Activated CD4-positive, alpha-beta T cell treated with anti-CD3 and anti-CD28 coated beads for 36 hours (primary cell): ENCODE measurements around the gene ESPNL. TPM values are rescaled to one million over a fixed set of nuclear protein-coding genes. Genes with fewer than 3 reads are reported as not detected.
A peak's percentile ranks its signal among the peaks of the same experiment; 100 is the strongest.

Experiments used
- ATAC-seq: fragments of 200-7000 bp; cut with Tn5 transposase; one replicate; pipeline ENCODE4 v1.10.0; 2021; ENCODE audit warnings: mild to moderate bottlenecking, moderate library complexity
- CTCF ChIA-PET: fragments of 350-600 bp; sonication (Branson Sonifier 250); formaldehyde crosslinking; loops from one replicate; lab custom pipeline; 2021; ENCODE audit warnings: antibody characterized with exemption; lab: Charles Lee
- POLR2A ChIA-PET: fragments of 350-600 bp; sonication (Branson Sonifier 250); formaldehyde crosslinking; loops from one replicate; lab custom pipeline; 2021; ENCODE audit warnings: antibody characterized with exemption, inconsistent platforms; lab: Charles Lee
- DNase-seq: peaks from one replicate; pipeline ENCODE4 v3.0.0-alpha.2; 2020
- H3K27ac Mint-ChIP-seq: one replicate; pipeline ENCODE4 v1.8.0; 2021; ENCODE audit warnings: mixed read lengths
- H3K27me3 Mint-ChIP-seq: one replicate; pipeline ENCODE4 v1.8.0; 2021; ENCODE audit warnings: mixed read lengths
- H3K36me3 Mint-ChIP-seq: one replicate; pipeline ENCODE4 v1.8.0; 2021; ENCODE audit warnings: low read depth, mixed read lengths
- H3K4me1 Mint-ChIP-seq: one replicate; pipeline ENCODE4 v1.8.0; 2021; ENCODE audit warnings: mixed read lengths
- H3K4me3 Mint-ChIP-seq: one replicate; pipeline ENCODE4 v1.8.0; 2021; ENCODE audit warnings: mild to moderate bottlenecking, moderate library complexity, mixed read lengths
- H3K9me3 Mint-ChIP-seq: one replicate; pipeline ENCODE4 v1.8.0; 2021; ENCODE audit warnings: low read depth, mixed read lengths
- intact Hi-C, 2 experiments: fragments of 100-400 bp; cut with DNase I in 1 of 2; cut with micrococcal nuclease in 1 of 2; formaldehyde crosslinking; loops; one replicate each; pipeline versions ENCODE4 v1.14.2 to v1.15.1; 2022 to 2024; cut with DNase I, micrococcal nuclease
- total RNA-seq, 2 experiments: library from RNA; stranded (reverse); gene quantifications; one replicate each; pipeline ENCODE4 v1.2.3, GENCODE V29; 2021

The ESPNL gene
- total RNA-seq, 2 experiments from 2014 or later: 0.16 to 0.21 TPM

DNA sequence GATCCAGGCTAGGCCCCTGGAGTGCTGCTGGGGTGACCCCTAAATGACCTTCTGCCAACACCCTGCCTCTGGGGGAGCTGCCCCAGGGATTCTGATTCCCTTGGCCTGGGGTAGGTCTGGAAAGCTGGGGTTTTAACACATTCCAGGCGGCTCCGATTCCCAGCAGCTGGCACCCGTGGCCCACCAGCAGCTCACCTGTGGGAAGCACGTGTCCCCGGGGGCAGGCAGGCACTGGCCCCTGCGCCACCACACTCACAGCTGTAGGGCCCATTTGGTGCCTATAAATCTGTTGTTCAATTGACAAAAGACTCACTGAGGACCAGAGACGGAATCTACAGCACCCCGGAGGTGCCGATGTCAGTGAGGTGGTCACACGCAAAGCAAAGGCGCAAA, 34.2 kb downstream of the ESPNL start:
- Mint-ChIP-seq H3K4me1 (no peaks in the 10 kb centered on the region), H3K27ac (no peak overlapping the region), H3K36me3 (no peaks in the 10 kb centered on the region), H3K9me3 (no peaks in the 10 kb centered on the region), H3K27me3 (no peaks in the 10 kb centered on the region), H3K4me3 (no peak overlapping the region)
- intact Hi-C loops: no loop called here
- ChIA-PET CTCF (interaction anchor here (0.5 to 0.6 kb wide), 2 partner anchors 188 to 307 kb away, joined by 3 read pairs; no protein-coding TSS in a partner anchor), POLR2A (interaction anchor here (0.5 kb wide), 1 partner anchor 210 kb away, joined by 3 read pairs; no protein-coding TSS in a partner anchor)
- no peak for DNase-seq
- ATAC-seq: no peak

DNA sequence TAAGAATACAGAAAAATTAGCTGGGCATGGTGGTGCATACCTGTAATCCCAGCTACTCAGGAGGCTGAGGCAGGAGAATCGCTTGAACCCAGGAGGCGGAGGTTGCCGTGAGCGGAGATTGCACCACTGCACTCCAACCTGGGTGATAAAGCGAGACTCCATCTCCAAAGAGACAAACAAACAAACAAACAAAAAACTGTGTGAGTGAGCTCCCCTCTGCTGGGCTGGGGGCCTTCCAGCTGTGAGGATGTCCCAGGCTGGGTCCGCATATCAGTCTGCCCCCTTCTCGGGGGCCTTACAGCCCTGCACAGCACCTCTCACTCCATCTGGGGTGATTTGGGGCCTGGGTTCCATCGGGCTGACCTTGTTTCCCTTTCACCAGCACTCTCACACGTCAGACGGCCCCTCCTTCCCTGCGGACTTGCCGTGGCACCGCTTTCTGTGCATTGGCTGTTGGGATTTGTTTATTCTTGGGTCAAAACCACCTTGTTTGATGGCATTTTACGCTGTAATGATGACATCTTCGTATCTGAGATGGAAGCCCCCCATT, 35.5 kb downstream of the ESPNL start:
- Mint-ChIP-seq H3K27me3 (no peaks in the 10 kb centered on the region), H3K4me1 (no peaks in the 10 kb centered on the region), H3K4me3 (no peak overlapping the region), H3K9me3 (no peaks in the 10 kb centered on the region), H3K27ac (no peak overlapping the region), H3K36me3 (no peaks in the 10 kb centered on the region)
- CTCF ChIA-PET: no interaction called here
- intact Hi-C loops: no loop called here
- DNase-seq: no peak
- ATAC-seq: no peak
- POLR2A ChIA-PET: no interaction called here

DNA sequence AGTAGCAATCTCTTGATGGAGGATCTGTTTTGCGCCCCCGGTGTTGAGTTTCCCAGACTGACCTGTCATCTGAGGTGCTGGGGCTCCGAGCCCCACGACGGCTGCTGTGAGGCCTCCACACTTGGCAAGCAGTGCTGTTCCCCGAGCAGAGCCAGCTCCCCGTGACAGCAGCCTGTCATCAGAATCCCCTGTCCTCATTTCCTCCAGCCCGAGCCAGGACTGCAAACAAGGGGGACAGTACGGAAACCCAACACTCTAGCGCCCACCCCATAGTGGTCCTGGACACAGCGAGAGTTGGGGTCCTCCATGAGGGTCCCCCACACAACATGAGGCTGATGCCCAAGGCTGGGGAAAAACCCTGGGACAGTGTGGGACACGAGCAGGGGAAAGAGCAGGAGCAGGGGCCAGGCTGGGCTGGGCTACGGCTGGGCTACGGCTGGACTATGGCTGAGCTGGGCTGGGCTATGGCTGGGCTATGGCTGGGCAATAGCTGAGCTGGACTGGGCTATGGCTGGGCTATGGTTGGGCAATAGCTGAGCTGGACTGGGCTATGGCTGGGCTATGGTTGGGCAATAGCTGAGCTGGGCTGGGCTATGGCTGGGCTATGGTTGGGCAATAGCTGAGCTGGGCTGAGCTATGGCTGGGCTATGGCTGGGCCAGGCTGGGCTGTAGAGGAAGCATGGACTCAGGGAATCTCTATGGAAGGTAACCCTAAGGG, 36.8 kb downstream of the ESPNL start:
- no peaks in the 10 kb centered on the region for H3K27me3 Mint-ChIP-seq
- intact Hi-C loops: no loop called here
- ATAC-seq (no peak), DNase-seq (no peak)
- CTCF ChIA-PET: interaction anchor here (1.8 kb wide), 1 partner anchor 214 kb away, joined by 4 read pairs; no protein-coding TSS in a partner anchor
- H3K4me1 Mint-ChIP-seq: peaks cover 3% of the 10 kb centered on the region
- no peak overlapping the region for H3K4me3 Mint-ChIP-seq
- no peaks in the 10 kb centered on the region for H3K9me3 Mint-ChIP-seq
- POLR2A ChIA-PET: no interaction called here
- no peak overlapping the region for H3K27ac Mint-ChIP-seq
- H3K36me3 Mint-ChIP-seq: no peaks in the 10 kb centered on the region

DNA sequence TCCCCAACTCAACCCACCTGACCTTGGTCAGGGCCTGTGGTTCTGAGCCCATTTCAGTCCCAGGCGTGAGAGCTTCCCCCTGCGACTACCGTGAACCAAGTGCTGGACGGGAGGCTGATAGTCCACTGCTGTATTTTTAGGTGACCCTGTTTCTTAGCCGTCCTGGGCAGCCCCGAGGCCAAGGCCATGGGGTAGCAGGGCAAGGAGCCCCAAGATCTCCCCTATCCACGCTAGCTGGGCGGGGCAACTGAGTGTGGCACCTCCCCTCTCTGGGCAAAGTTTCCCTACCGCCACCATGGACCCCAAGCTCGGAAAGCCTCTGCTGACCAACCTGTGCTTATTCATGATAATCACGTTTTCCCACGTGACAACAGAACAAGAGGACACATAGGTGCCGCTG, 37.7 kb downstream of the ESPNL start:
- ATAC-seq (no peak), DNase-seq (no peak)
- ChIA-PET CTCF (interaction anchor here (0.7 to 1.8 kb wide), 2 partner anchors 215 to 299 kb away, joined by 4 read pairs; no protein-coding TSS in a partner anchor), POLR2A (no interaction called here)
- H3K4me3 Mint-ChIP-seq: no peak overlapping the region
- H3K27me3 Mint-ChIP-seq: no peaks in the 10 kb centered on the region
- no peaks in the 10 kb centered on the region for H3K9me3 Mint-ChIP-seq
- no peak overlapping the region for H3K27ac Mint-ChIP-seq
- intact Hi-C loops: no loop called here
- peaks cover 3% of the 10 kb centered on the region for H3K4me1 Mint-ChIP-seq
- no peaks in the 10 kb centered on the region for H3K36me3 Mint-ChIP-seq

DNA sequence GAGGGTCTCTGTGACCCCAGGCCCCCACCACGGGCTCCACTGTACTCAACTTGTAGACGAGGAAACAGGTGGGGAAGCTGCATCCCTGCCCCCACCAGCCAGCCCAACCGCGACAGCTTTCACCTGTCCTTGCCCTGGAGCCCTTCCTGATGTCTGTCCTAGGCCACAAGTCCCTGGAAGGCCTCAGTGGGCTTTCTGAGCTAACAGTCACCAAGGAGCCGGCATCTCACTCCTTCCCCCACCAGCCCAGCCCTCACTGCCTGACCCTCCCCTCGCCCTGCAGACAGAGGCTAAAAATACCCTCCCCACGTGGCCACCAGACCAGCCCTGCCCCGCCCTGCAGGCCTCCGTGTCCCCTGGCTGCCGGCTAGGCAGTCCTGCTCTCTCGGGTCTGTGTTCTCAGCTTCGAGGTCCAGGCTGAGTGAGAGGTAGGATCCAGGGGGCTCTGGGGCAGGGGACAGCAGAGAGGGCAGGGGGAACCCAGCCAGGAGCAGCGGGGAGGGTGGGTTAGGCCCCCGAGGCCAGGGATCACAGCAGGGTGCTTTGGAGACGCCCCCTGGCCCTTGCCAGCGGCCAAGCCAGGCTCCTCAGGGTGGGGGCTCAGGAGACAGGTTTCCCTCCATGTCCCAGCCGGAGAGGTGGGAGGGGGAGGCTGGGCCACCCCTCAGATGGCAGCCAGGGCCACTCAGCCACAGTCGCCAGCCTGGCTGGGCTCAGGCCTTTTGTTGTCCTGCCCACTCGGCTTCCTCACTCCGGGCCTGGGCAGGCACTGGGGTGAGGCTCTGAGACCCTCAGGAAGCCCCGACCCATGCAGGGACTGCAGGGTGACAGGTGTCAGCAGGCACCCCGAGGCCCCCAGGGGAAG, 38.4 kb downstream of the ESPNL start, which contains the start of gene KLHL30:
Gene KLHL30 (plus strand): TSS at position 338 of the 865 bp plus-strand sequence. CDS start 2,087 bp downstream, outside the sequence.
- ChIA-PET POLR2A (no interaction called here), CTCF (interaction anchor here (0.7 to 1.4 kb wide), 4 partner anchors 125 to 300 kb away, joined by 3 to 5 read pairs (median 4); no protein-coding TSS in a partner anchor)
- Mint-ChIP-seq H3K27me3 (no peaks in the 10 kb centered on the region), H3K36me3 (no peaks in the 10 kb centered on the region), H3K9me3 (no peaks in the 10 kb centered on the region), H3K4me1 (peaks cover 3% of the 10 kb centered on the region), H3K27ac (no peak within 1 kb of the TSS), H3K4me3 (no peak within 1 kb of the TSS)
- ATAC-seq (no peak), DNase-seq (no peak)
- intact Hi-C loops: no loop called here

DNA sequence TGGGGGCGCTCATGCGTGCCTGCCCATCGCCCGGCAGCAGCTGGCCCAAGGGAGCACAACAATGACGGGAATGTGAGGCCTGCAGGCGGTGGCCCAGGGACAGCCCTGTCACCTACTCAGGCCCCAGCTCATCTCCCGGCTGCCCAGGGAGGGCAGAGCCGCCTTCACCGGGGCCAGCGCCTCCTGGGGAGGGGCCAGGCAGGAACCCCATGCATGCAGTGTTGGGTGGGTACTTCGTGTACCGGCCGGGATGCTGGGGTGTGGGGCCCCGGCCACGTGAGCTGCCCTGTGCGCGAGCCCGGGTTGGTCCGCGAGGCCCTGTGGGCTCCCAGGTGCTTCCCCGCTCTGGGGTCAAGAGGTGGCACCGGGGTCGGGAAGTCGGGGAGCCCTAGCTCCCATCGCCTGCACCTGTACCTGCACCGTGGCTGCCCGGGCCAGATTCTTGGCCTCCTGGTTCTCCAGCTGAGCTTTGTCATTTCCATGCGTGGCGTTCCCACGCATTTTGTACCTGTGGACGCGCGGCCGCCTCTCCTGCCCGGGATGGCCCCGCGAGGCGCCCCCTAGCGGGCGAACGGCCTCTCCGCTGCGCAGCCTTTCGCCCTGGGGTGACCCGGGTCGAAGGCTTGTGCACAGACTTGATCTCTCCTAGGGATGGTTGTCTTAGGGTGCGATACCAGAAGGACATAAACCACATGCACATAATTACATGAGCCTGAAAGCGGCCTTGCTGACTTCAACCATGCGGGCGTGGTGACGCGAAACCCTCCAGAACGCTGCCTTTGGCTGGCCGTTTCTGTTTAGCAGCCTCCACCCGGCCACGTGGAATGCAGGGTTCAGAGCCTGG, 39.3 kb downstream of the ESPNL start:
- no peaks in the 10 kb centered on the region for H3K27me3 Mint-ChIP-seq
- ATAC-seq: peak; percentile 57
- ChIA-PET CTCF (interaction anchor here (0.8 to 1.4 kb wide), 4 partner anchors 124 to 224 kb away, joined by 3 to 5 read pairs (median 3); no protein-coding TSS in a partner anchor), POLR2A (no interaction called here)
- intact Hi-C loops: no loop called here
- H3K36me3 Mint-ChIP-seq: no peaks in the 10 kb centered on the region
- no peaks in the 10 kb centered on the region for H3K9me3 Mint-ChIP-seq
- H3K4me1 Mint-ChIP-seq: peaks cover 3% of the 10 kb centered on the region
- DNase-seq: peak; percentile 61
- H3K4me3 Mint-ChIP-seq: no peak overlapping the region
- H3K27ac Mint-ChIP-seq: no peak overlapping the region

DNA sequence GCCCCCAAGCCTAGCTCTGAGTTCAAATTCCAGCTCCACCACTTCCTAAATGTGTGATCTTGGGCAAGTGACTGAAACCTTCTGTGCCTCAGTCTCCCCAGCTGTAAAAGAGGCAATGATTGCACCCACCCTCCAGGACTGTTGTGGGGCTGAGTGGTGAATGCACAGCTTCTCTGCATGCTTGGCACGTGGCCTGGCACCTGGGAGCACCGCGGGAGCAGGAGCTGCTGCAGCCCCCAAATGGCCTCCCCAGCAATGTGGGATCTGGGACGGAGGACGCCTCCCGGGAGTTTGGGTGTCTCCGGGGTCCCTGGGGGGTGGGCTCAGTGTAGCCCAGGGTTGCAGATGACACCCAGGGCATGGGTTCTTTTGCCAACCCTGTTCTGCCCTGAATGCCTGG, 39.9 kb downstream of the ESPNL start:
- Mint-ChIP-seq H3K27me3 (no peaks in the 10 kb centered on the region), H3K36me3 (no peaks in the 10 kb centered on the region), H3K27ac (no peak overlapping the region), H3K4me1 (peaks cover 3% of the 10 kb centered on the region), H3K9me3 (no peaks in the 10 kb centered on the region), H3K4me3 (no peak overlapping the region)
- no peak for DNase-seq
- intact Hi-C loops: no loop called here
- ChIA-PET CTCF (interaction anchor here (1.0 to 1.4 kb wide), 2 partner anchors 123 to 217 kb away, joined by 3 to 5 read pairs; no protein-coding TSS in a partner anchor), POLR2A (no interaction called here)
- no peak for ATAC-seq

DNA sequence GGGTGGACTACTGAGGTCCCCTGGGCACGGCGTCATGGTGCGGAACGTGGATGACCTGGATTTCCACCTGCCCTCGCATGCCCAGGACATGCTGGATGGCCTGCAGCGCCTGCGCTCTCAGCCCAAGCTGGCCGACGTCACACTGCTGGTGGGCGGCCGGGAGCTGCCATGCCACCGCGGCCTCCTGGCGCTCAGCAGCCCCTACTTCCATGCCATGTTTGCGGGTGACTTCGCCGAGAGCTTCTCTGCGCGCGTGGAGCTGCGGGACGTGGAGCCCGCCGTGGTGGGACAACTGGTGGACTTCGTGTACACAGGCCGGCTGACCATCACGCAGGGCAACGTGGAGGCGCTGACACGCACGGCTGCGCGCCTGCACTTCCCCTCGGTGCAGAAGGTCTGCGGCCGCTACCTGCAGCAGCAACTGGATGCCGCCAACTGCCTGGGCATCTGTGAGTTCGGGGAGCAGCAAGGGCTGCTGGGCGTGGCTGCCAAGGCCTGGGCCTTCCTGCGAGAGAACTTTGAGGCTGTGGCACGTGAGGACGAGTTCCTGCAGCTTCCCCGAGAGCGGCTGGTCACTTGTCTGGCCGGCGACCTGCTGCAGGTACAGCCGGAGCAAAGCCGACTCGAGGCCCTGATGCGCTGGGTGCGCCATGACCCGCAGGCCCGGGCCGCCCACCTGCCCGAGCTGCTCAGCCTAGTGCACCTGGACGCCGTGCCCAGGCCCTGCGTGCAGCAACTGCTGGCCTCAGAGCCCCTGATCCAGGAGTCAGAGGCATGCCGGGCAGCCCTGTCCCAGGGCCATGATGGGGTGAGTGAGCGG, 40.8 kb downstream of the ESPNL start:
- Mint-ChIP-seq H3K36me3 (no peaks in the 10 kb centered on the region), H3K9me3 (no peaks in the 10 kb centered on the region), H3K4me3 (no peak overlapping the region), H3K27ac (no peak overlapping the region), H3K27me3 (no peaks in the 10 kb centered on the region), H3K4me1 (peaks cover 3% of the 10 kb centered on the region)
- ChIA-PET POLR2A (no interaction called here), CTCF (interaction anchor here (0.9 kb wide), 1 partner anchor 25 kb away, joined by 4 read pairs; no protein-coding TSS in a partner anchor)
- DNase-seq (no peak), ATAC-seq (no peak)
- intact Hi-C loops: no loop called here

DNA sequence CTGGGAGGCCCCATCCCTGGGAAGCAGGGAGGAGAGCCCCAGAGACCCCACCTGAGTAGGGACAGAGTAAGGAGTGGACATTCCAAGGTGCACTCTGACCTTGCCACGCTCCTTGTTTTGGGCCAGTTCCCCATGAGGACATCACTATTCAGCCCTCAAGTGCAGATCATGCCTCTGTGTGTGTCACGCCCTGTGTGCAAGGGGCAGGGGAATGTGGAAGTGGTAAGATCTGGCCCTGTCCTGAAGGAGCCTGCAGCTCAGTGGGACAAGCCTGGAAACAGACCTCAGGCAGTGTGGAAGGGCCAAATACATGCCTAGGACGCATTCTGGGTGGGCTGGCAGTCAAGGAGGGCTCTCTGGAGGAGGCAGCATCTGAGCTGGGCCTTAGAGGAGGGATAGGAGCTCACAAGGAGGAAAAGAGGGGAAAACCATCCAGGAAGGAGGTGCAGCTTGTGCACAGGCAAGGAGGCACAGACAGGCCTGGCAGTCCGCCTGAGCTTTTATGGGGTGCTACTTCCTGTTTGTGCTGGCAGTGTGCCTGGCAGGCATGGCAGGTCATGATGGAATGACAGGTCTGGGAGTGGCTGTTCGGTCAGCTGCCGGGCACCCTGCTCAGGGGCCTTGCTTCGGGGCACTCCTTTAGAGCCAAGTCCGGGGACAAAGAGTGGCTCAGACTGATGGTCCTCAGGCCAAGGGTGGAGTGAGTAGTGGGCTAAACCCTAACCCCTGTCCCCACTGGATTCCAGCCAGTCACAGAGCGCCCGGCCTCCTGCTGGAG, 41.6 kb downstream of the ESPNL start:
- no peak for DNase-seq
- H3K36me3 Mint-ChIP-seq: no peaks in the 10 kb centered on the region
- H3K27me3 Mint-ChIP-seq: no peaks in the 10 kb centered on the region
- intact Hi-C loops: no loop called here
- CTCF ChIA-PET: interaction anchor here (0.9 kb wide), 1 partner anchor 26 kb away, joined by 4 read pairs; no protein-coding TSS in a partner anchor
- H3K9me3 Mint-ChIP-seq: no peaks in the 10 kb centered on the region
- POLR2A ChIA-PET: no interaction called here
- no peak overlapping the region for H3K4me3 Mint-ChIP-seq
- H3K27ac Mint-ChIP-seq: peak overlapping the region; percentile 37
- ATAC-seq: no peak
- peaks cover 3% of the 10 kb centered on the region for H3K4me1 Mint-ChIP-seq
